ENCODE measurements around the gene LDHB.

The LDHB gene

GRCh38 chr12:21614506-21614905, 43.1 kb downstream of the LDHB start:
- no peaks in the 10 kb centered on the region for H3K27me3 ChIP-seq (replicated peaks; ENCODE audit: control insufficient read depth, insufficient read depth, low read length)
- H3K36me3 ChIP-seq (ENCODE audit: control insufficient read depth, insufficient read depth, low read length), result no peaks in the 10 kb centered on the region
- DNase-seq (ENCODE audit: extremely low read depth, insufficient read length), result no peak
- no peak overlapping the region for H3K4me3 ChIP-seq (replicated peaks; ENCODE audit: low read depth, low read length)
- TF ChIP-seq CTCF (IDR thresholded peaks at IDR 0.05; ENCODE audit: insufficient read depth, low read length, poor library complexity, severe bottlenecking), result no peak

GRCh38 chr12:21613931-21614330, 43.7 kb downstream of the LDHB start:
- Histone ChIP-seq H3K36me3 (ENCODE audit: control insufficient read depth, insufficient read depth, low read length) (no peaks in the 10 kb centered on the region), H3K4me3 (replicated peaks; ENCODE audit: low read depth, low read length) (no peak overlapping the region), H3K27me3 (replicated peaks; ENCODE audit: control insufficient read depth, insufficient read depth, low read length) (no peaks in the 10 kb centered on the region)
- no peak for TF ChIP-seq CTCF (IDR thresholded peaks at IDR 0.05; ENCODE audit: insufficient read depth, low read length, poor library complexity, severe bottlenecking)
- no peak for DNase-seq (ENCODE audit: extremely low read depth, insufficient read length)

- no peaks in the 10 kb centered on the region for H3K27me3 ChIP-seq (replicated peaks; ENCODE audit: control insufficient read depth, insufficient read depth, low read length)
- no peak overlapping the region for H3K4me3 ChIP-seq (replicated peaks; ENCODE audit: low read depth, low read length)
- TF ChIP-seq CTCF (IDR thresholded peaks at IDR 0.05; ENCODE audit: insufficient read depth, low read length, poor library complexity, severe bottlenecking), result no peak
- no peaks in the 10 kb centered on the region for H3K36me3 ChIP-seq (ENCODE audit: control insufficient read depth, insufficient read depth, low read length)
- DNase-seq (ENCODE audit: extremely low read depth, insufficient read length), result no peak
Observed at GRCh38 chr12:21608196-21608595, 49.4 kb downstream of the LDHB start.

GRCh38 chr12:21607701-21608100, 49.9 kb downstream of the LDHB start:
- no peak for DNase-seq (ENCODE audit: extremely low read depth, insufficient read length)

GRCh38 chr12:21606175-21606574, 51.5 kb downstream of the LDHB start:
- no peaks in the 10 kb centered on the region for H3K27me3 ChIP-seq (replicated peaks; ENCODE audit: control insufficient read depth, insufficient read depth, low read length)
- no peak overlapping the region for H3K4me3 ChIP-seq (replicated peaks; ENCODE audit: low read depth, low read length)
- TF ChIP-seq CTCF (IDR thresholded peaks at IDR 0.05; ENCODE audit: insufficient read depth, low read length, poor library complexity, severe bottlenecking), result no peak
- DNase-seq (ENCODE audit: extremely low read depth, insufficient read length), result no peak
- H3K36me3 ChIP-seq (ENCODE audit: control insufficient read depth, insufficient read depth, low read length), result no peaks in the 10 kb centered on the region

More at GRCh38 chr12:21607701-21608100, 49.9 kb downstream of the LDHB start:
- Histone ChIP-seq H3K36me3 (ENCODE audit: control insufficient read depth, insufficient read depth, low read length) (no peaks in the 10 kb centered on the region), H3K4me3 (replicated peaks; ENCODE audit: low read depth, low read length) (no peak overlapping the region), H3K27me3 (replicated peaks; ENCODE audit: control insufficient read depth, insufficient read depth, low read length) (no peaks in the 10 kb centered on the region)
- no peak for TF ChIP-seq CTCF (IDR thresholded peaks at IDR 0.05; ENCODE audit: insufficient read depth, low read length, poor library complexity, severe bottlenecking)
